GM12874 (cell line): ENCODE measurements around the gene PRR16.

ENCODE experiments used
- CTCF ChIP-seq: IDR thresholded peaks from 2 replicates; pipeline ENCODE4 v1.5.1; 2011; ENCODE audit warnings: low read depth, mild to moderate bottlenecking, control low read depth, low read length, moderate library complexity; ENCODE audit not compliant: insufficient read depth

PRR16 gene

GRCh38 chr5:120538644-120539043, 74.5 kb downstream of the PRR16 start:
- no peak for TF ChIP-seq CTCF

GRCh38 chr5:120539471-120539870, 75.4 kb downstream of the PRR16 start:
- no peak for TF ChIP-seq CTCF

GRCh38 chr5:120540097-120540496, 76.0 kb downstream of the PRR16 start:
- no peak for TF ChIP-seq CTCF

GRCh38 chr5:120544043-120544442, 79.9 kb downstream of the PRR16 start:
- TF ChIP-seq CTCF: no peak

GRCh38 chr5:120545007-120545406, 80.9 kb downstream of the PRR16 start:
- TF ChIP-seq CTCF: no peak

- no peak for TF ChIP-seq CTCF
Measured at GRCh38 chr5:120545951-120546350, 81.9 kb downstream of the PRR16 start.

- no peak for TF ChIP-seq CTCF
Measured at GRCh38 chr5:120546922-120547321, 82.8 kb downstream of the PRR16 start.

GRCh38 chr5:120550358-120550757, 86.3 kb downstream of the PRR16 start:
- no peak for TF ChIP-seq CTCF
